ENCODE measurements around the gene BAZ2B.

The BAZ2B gene

DNA sequence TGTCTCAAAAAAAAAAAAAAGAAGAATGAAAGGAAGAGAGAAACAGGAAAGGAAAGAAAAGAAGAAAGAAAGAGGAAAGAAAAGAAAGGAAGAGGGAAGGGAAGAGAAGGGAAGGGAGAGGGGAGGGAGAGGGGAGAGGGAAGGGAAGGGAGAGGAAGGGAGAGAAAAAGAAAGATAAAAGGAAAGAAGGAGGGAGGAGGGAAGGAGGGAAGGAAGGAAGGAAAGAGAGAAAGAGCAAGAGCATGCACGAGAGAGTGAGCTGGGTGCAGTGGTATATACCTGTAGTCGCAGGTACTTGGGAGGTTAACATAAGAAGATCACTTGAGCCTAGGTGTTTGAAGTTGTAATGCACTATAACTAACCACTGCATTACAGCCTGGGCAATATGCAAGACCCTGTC, 6.6 kb upstream of the BAZ2B start:
- in situ Hi-C loops (cut with MboI; ENCODE audit: low pct_unique_long_range_greater_than_20kb, low sequenced_read_pairs), result no loop called here
- DNase-seq, result no peak

DNA sequence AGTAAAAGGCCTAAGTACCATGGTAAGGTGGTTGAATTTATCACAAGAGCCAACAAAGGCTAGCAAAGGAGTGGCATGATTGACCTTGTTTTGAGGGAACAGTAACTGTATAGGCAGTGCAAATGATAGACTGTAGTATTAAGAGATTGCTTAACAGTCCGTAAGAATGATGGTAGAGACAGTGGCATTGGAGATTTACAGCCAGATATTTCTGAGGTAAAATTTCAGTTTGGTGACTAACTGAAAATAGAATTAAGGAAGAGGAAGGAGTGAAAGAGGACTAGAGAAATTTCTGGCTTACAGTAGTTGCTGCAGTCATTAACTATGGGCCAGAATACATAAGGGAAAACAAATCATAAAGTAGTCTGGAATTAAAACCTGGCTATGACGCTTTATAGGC, 4.4 kb upstream of the BAZ2B start:
- in situ Hi-C loops (cut with MboI; ENCODE audit: low pct_unique_long_range_greater_than_20kb, low sequenced_read_pairs), result no loop called here

DNA sequence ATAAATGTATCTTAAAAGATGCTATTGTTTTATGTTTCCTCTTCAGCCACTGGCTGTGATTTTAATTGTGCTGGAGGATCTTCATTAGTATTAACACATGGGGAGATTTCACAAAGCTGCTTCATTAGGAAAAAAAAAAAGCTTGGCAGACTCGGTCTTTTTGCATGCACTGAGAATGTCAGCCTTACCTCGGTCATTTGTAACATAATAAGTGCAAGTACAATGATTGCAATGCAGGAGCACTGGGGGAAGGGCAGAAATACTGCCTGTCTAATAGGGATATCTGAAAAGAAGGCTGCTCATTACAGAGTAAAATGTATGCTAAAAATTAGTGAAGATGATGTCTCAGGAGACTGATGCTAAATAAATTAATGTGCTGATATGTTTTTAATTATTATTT, 1.3 kb upstream of the BAZ2B start:
- no peak for DNase-seq
- in situ Hi-C loops (cut with MboI; ENCODE audit: low pct_unique_long_range_greater_than_20kb, low sequenced_read_pairs), result no loop called here

More for the DNA sequence above, 4.4 kb upstream of the BAZ2B start:
- DNase-seq, result peak; percentile 35

DNA sequence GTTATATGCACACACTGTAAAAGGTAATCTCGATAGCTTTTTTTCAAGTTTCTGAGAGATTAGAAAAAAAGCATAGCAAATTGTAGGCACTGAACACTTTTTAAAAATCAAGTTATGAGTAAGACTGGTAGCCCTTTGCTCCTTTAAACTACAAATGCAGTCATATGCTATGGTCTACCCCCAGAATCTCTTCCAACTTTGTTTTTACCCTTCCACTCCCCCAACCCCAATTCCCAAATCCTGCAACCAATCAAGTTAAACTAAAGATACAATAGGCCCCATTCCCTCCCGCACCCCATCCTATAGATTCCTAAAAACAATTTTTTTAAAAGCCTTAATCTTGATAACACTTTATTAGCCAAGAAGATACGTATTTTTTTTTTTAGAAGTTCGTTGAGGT, 752 bp upstream of the BAZ2B start:
- in situ Hi-C loops (cut with MboI; ENCODE audit: low pct_unique_long_range_greater_than_20kb, low sequenced_read_pairs), result no loop called here
- no peak for DNase-seq

DNA sequence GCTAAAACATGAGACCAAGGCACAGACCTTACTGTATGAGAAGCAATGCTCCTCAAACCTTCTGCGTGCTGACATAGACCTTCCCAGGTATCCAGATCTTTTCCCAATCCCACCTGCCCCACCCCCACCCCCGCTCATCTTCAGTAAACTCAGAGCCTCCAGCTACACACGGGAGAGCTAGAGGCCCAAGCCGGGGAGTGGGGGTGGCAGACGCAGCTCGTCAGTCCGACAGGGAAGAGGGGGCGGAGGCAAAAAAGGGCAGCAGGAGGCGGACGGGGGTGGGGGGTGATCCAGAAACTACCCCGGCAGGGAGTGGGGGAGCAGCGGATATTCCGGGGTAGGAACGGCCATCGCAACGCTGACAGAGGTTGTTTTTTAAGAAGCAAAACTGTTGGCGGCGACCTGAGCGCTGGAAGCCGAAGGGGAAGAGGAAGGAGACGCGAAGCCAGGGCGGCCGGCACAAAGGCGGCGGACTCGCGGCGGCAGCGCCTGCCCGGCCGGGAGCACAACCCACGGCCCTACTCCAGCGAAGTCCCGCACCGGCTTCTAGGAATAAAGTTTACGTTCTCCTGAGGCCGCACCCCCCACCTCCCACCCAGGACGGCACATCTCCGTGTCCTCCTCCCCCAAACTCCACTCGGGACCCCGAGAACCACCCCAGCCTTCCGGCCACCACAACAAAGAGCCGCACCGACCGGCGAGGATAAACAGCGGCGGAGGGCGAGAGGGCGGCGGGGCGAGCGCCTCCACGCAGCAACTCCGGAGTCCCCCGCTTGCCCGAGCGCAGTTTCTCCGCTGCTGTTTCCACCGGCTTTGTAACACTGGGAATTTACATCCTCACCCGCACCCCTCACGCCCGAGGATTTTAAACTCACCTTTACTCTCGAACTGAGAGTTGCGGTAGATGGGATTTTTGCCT, 722 bp downstream of the BAZ2B start:
- peak; percentile 87 for DNase-seq
- in situ Hi-C loops (cut with MboI; ENCODE audit: low pct_unique_long_range_greater_than_20kb, low sequenced_read_pairs), result no loop called here

DNA sequence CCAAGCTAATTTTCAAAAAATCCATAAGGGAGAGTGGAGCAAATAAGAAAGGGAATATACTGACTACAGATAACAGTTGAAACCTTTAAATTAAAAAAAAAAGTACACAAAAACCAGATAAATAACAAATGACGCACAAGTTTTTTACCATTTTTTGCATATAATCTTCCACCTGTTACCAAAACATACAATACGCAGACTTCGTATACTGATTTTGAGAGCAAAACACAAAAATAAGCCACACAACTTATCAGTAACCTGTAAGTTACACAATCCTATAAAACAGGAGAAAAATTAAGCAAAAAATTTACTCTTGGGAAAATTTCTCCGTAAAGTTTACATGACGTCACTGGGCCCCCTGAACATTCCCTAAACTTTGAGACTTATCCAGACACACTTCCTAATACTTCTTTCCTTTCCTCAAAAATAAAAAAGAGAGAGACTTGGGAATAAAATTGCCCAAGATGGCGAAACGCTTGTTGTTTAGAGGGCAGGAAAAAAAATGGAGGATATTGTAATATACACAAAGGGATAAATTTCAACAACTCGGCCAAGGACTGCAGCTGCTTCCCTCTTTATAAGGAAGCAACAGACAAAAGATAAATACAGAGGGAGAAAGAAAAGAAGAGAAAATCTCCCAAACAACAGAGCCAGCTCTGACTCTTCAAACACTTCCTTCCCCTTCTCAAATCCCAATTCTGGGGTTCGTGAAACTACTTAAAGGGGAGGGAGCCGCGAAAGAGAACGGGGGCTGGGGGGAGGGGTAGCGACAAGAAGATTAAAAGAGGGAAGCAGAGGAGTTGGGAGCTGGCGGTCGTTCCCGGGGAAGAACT, 1.6 kb downstream of the BAZ2B start:
- in situ Hi-C loops (cut with MboI; ENCODE audit: low pct_unique_long_range_greater_than_20kb, low sequenced_read_pairs), result no loop called here
- DNase-seq, result peak; percentile 91

DNA sequence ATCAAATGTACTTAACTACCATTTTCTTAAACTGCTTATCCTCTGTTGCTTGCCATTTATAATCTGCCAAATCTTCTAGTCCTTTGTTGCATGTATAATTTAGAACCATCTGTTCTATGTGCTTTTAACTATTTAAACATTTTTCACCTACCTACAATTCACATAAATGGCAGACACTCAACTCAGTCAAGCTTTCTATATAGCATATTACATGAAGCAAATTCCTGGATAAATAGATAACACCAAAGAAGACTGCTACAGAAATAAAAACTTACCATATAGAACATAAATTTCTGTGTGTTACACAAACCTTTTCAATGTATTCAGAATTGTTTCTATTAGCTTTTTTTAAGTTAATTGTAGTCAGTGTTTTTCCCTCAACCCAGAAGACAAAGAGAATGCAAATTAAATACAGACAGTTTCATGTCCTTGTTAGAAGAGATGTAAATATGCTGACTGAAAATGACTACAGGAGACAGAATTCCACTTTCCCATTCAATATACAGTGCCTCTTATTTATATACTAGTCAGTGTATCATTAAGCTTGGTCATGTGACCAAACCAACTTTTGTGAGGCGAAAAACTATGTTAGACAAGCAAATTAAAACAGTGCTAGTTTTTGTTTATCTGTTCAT, 2.6 kb downstream of the BAZ2B start:
- DNase-seq, result peak; percentile 40
- in situ Hi-C loops (cut with MboI; ENCODE audit: low pct_unique_long_range_greater_than_20kb, low sequenced_read_pairs), result no loop called here

DNA sequence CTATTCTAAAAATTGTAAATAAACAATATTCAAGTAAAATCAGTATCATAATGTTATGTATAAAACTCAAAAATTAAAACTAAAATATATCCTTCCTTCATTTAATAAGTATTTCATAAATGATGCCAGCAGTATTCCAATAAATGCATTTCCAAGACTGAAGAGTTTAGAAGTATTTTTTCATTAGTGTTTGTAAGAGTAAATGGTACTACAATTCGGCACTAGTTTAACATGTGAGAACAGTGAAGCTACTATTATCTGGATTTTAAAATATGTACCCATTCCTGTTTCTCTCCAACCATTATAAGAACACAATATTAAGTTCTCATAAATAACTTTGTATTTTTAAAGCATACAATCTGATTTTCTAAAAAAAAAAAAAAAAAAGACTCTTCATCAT, 3.3 kb downstream of the BAZ2B start:
- in situ Hi-C loops (cut with MboI; ENCODE audit: low pct_unique_long_range_greater_than_20kb, low sequenced_read_pairs), result no loop called here
- DNase-seq, result no peak

DNA sequence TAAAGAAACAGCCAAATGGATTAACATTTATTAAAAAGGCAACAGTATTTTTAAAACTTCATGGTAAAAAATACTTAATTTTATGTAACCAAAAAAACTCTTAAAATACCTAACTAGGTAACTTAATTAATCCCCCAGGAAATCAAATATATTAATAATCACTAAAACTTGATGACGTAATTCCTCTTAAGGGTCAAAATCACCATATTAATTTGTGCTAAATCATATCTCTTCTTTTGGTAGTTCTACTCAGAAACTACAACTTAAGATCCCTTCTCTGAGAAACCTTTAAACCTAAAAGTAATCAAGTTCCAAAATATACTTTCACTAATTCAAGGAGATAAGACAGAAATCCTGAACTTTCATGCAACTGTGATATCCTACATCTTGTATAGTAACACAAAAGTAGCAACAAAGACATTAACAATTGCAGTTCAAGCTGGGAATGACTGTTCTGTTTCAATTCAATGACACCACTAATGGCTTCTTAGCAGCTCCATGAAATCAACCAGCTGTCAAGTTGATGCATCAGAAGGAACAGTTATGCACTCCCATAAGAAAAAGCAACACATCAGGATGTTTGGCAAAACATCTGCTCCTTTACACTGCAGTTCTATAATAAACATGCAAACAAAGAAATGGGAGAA, 4.0 kb downstream of the BAZ2B start:
- in situ Hi-C loops (cut with MboI; ENCODE audit: low pct_unique_long_range_greater_than_20kb, low sequenced_read_pairs), result no loop called here
- peak; percentile 32 for DNase-seq

DNA sequence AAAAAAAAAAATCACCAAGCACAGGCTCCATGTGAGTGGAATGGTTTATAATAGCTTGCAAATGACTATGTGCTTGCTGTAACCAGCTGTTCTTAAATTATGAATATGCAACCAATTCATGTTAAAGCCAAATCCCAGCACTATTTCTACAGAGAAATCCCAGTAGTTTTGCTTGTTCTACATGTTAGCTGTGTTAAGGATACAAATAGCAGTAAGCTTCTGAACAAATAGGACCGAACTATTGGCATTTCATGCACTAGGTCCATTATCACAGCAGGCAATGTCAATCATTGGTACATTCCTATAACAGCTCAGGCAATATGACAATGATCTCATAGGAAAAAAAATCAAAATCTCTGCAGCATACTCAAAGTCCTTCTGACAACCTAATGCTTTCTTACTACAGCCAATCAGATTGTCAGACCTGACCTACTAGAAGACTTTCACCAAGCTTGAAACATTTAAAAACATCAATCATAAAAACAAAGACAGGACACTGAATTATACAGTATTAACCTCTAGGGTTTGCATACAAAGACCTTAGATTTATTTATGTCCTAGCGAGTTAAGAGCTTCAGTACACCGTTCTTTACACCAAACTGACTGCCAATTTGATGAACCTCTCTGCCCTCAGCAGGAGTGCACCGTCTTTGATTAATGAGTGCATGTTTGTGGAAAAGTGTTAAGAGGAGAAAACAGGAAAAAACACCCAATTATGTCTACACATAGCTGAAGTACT, 6.4 kb downstream of the BAZ2B start:
- no peak for DNase-seq
- in situ Hi-C loops (cut with MboI; ENCODE audit: low pct_unique_long_range_greater_than_20kb, low sequenced_read_pairs), result no loop called here

DNA sequence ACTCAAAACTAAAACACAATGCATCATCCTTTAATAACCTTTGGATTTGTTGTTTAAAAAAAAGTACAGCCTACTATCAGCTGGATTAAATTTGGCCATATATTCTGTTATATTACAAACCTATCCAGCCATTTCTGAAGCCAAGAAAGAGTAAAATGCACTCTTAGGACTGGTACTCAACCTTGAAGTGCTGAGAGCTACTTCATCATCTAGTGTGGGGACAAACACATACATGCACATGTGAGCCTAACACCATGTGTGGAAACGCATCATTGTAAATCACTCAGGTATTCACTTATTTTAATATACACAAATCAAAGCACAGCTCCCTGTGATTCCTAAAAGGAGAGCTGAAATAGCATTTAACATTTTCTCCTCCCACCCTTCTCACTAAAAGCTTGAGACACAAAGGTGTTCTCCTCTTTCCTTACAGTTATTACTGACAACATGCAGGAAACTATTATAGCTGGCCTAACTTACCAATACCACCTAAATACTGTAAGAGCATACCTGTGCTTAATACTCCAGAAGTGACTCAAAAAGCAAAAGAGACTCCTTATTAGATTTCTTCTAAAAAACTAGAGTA, 7.5 kb downstream of the BAZ2B start:
- DNase-seq, result no peak
- in situ Hi-C loops (cut with MboI; ENCODE audit: low pct_unique_long_range_greater_than_20kb, low sequenced_read_pairs), result no loop called here

DNA sequence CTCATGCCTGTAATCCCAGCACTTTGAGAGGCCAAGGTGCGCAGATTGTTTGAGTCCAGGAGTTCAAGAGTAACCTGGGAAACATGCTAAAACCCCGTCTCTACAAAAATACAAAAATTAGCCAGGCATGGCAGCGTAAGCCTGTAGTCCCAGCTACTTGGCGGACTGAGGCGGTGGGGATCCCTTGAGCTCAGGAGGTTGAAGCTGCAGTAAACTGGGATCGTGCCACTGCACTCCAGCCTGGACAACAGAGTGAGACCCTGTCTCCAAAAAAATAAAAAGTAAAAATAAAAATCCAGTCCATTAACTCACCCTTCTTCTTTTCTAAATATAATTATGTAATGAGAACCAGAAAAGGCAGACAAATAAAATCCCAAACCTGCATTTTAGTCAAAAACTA, 8.2 kb downstream of the BAZ2B start:
- DNase-seq, result no peak
- in situ Hi-C loops (cut with MboI; ENCODE audit: low pct_unique_long_range_greater_than_20kb, low sequenced_read_pairs), result no loop called here

DNA sequence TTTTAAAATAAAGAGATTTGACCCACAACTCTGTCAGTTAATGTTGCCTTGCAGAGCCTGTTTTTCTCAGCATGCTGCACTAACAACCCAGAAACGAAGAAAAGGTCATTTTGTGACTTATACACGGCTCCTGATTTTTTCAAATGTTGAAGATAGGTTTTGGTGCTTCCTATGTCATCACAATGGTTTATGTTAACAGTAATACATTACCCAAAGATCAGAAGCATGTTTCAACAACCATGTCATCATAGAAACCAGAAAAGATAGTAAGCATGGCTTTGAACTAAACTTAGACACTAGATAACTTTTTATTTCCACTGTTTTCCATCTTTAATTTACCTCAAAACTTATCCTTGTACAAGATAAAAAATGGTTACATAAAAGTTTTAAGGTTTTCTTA, 10.1 kb downstream of the BAZ2B start:
- no peak for DNase-seq
- in situ Hi-C loops (cut with MboI; ENCODE audit: low pct_unique_long_range_greater_than_20kb, low sequenced_read_pairs), result no loop called here

DNA sequence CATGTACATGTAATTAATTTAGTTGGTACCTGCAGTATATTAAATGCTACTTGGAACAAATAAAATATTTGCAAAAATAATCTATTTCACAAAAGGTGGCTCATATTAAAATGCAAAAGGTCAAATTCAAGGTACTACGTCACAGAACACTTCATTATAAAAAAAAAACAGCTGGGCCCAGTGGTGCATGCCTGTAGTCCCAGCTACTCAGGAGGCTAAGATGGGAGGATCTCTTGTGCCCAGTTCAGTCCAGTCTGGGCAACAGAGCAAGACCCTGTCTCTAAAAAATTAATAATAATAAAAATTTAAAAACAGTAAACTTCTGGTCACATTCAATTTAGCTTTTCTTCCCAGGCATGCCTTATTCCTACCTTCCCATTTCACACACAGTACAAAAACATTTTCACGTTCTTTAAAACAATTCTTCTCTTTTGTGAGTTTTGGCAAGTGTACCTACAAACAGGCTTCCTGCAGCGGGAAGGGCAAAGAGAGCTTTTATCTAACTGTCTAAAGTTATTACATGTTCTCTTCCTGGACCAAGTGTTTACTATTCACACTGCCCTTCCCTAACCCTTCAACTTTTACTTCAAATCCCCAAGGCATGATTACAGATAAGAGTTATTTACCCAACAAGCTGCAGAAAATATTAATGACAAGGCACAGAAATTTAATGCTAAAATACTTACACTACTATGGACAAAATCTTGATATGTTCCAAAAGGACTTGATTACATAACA, 10.7 kb downstream of the BAZ2B start:
- in situ Hi-C loops (cut with MboI; ENCODE audit: low pct_unique_long_range_greater_than_20kb, low sequenced_read_pairs), result no loop called here
- no peak for DNase-seq

DNA sequence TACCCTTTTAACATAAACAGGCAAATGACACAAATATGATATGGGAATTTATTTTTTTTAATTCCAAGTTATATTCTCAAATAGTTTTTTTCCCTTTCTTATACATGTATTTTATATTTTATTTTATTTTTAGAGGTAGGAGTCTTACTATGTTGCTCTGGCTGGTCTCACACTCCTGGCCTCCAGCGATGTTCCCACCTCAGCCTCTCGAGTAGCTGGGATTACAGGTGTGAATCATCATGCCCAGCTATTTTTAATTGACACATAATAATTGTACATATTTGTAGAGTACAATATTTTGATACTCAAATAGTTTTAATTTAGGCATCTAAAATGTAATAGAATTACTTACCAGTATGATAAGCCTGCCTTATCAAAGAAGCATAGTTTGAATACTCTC, 12.2 kb downstream of the BAZ2B start:
- DNase-seq, result no peak
- in situ Hi-C loops (cut with MboI; ENCODE audit: low pct_unique_long_range_greater_than_20kb, low sequenced_read_pairs), result no loop called here

DNA sequence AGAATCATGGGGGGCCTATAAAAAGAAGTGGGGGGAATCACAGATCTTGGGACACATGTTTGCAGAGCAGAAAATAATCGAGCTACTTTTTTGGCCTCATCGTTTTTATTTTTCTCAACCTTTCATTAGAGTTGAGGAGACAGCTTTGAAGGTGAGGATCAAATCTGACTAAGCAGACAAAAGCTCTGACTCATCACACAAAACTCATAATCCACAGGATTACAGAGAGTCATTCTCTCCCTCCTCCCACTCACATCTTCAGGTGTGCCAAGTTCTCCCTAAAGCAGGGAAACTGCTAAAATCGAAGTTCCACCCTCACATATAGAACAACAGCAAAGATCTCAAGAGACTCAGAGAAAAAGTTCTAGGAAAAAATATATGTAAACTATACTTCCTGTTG, 15.6 kb downstream of the BAZ2B start:
- in situ Hi-C loops (cut with MboI; ENCODE audit: low pct_unique_long_range_greater_than_20kb, low sequenced_read_pairs), result no loop called here
- DNase-seq, result no peak

DNA sequence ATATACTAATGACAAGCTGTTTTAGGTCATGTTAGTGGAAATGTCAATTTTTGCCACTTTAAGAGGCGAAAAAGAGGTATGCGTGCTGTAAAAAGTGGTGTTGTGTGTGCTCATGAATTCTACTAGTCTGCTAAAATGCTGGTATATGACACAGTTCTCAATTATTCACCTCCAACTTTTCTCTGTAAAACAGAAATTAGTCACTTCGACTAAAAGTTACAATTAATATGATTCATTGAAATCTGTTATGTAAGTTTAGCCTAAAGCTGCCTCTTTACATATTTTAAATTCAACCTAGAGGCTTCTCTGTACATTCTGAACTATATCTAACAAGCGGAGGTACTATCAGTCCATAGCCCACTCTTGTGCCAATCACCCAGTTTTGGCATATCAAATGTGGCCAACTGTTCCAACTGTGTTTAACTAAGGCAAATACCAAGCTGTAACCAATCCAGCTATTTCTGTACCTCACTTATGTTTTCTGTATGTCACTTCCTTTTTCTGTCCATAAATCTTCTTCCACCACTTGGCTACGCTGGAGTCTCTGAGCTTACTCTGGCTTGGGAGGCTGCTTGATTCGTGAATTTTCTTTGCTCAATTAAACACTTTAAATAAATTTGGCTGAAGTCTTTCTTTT, 20.8 kb downstream of the BAZ2B start:
- DNase-seq, result peak; percentile 75
- in situ Hi-C loops (cut with MboI; ENCODE audit: low pct_unique_long_range_greater_than_20kb, low sequenced_read_pairs), result no loop called here
